ENCODE data around the gene SLC6A6.
"Not testable (repeated sequence)": the region's sequence is repeated elsewhere in the genome, so short reads cannot be mapped to it uniquely, and the experiment has no call there.

The SLC6A6 gene

DNA sequence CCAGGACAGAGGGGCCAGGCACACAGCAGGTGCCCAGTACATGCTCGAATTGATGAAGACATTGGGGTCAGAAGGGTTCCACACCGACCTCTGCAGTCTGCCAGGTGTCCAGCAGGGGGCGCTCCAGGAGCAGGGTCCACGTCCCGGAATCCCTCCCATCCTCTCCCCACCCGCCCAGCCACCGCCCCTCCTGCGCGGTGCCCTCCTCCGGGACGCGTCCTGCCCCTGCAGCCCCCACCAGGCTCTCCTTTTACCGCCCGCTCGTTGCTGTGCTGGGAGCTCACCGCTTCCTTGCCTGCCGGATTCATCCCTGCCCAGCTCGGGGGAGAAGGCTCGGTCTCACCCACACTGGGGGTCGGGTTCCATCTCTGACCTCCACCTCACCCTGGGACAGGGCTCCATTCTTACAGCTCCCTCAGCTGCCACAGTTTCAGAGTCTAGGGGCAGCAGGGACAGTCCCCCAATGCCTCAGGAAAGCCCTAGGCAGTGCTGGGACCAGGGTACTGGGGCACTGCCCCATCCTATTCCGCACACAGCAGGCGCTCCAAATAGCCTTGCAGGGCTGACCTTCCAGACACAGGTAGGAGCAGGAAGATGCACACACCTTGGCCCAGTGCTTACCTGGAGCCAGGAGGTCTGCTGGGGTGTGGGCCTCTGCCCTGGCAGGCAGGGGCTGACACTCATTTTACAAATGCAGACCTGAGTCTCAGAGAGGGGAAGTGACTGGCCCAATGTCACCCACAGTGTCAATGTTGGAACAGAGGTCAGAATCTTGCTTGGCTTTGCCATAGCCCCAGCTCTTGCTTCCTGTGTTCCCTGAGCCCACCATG is 106.8 kb downstream of the SLC6A6 start:
- DNase-seq = no peak

DNA sequence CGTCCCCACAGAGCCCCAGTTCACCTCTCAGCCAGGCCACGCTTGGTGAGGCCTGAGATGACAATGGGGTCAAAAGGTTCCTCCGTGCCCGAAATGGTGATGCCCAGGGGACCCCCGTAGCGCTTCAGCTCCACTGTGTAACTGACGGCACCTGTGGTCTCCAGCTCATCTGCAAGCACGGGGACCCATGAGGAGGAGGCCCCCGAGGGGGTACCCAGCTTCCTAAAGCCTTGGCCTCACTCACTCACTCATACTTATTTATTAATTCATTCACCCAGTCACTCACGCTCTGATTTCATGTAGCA is 107.3 kb downstream of the SLC6A6 start:
- DNase-seq = no peak

DNA sequence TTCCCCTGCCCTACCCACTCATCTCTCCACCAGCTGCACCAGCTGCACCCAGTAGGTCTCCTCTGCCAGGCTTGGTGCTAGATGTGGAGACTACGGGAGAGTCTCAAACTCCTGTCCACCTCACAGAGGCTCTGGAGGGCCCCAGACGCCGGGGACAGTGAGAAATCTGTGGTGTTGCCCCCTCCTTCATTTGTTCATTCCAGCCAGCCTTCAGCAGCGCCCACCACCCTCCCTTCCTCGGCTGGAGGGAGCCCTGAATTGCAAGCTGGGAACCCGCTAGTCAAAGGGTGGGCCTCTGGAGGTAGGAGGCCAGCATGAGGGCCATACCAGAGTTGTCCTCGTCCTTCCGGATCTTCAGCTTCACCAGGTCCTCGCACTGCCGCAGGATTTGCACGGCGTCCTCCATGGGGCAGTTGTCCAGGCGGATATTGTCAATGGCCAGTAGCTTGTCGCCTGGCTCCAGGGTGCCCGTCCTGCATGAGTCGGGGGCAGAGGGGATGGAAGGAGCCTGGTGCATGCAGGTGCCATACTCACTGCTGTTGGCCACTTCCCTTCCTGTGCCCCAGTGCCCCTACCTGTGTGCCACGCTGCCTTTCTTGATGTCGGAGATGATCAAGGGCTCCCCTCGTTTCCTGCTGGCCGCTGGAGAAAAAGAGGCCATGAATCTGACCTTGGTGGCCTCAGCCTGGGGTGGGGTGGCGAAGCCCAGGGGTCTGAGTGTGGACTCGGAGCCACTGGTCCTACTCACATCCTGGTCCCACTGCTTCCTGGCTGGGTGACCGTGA is 108.6 kb downstream of the SLC6A6 start:
- no peak for DNase-seq

DNA sequence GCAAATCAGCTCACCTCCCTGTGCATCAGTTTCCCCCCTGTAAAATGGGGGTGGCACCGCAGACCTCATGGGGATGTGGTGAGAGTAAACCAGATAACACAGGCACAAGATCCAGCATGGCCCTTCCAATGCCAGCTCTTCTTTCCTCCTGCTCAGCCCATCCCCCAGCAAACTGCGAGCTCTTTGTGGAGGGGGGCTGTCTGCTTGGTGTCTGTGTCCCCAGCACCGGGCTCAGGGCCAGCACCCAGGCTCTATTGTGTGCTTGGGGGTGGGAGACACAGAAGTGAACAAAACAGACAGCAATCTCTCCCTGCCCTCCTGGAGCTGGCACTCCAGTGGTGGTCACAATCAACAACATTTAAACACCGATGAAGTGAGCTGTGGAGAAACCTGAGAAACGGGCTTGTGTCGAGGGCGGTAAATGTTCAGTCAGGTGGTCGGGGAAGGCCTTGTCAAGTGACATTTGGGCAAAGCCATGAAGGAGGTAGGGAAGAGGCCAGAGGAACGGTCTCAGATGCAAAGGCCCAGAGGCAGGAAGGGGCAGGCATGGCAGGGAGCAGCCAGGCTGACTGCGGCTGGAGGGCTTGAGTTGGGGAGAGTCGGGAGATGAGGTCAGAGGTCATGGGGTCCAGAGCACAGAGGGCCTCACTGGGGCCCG is 109.3 kb downstream of the SLC6A6 start:
- DNase-seq = no peak

GRCh38 chr3:14512281-14512941 is 110.0 kb downstream of the SLC6A6 start:
- DNase-seq = no peak

DNA sequence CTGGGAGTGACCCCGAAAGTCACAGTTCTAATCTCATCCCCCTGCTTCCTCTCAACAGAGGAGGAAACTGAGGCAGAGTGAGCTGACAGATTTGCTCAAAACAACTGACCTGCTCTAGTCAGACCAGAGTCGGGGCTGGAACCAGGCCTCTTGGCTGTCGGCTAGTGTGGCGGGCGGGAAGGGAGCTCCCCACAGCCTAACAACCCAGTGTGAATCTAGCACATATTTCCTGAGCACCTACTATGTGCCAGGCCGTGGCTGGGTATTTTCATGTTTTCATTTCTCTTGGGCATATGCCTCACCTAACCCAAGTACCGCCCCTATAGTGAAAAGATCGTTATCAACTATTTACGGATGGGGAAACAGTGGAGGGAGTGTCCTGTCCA is 110.5 kb downstream of the SLC6A6 start:
- DNase-seq = no peak

DNA sequence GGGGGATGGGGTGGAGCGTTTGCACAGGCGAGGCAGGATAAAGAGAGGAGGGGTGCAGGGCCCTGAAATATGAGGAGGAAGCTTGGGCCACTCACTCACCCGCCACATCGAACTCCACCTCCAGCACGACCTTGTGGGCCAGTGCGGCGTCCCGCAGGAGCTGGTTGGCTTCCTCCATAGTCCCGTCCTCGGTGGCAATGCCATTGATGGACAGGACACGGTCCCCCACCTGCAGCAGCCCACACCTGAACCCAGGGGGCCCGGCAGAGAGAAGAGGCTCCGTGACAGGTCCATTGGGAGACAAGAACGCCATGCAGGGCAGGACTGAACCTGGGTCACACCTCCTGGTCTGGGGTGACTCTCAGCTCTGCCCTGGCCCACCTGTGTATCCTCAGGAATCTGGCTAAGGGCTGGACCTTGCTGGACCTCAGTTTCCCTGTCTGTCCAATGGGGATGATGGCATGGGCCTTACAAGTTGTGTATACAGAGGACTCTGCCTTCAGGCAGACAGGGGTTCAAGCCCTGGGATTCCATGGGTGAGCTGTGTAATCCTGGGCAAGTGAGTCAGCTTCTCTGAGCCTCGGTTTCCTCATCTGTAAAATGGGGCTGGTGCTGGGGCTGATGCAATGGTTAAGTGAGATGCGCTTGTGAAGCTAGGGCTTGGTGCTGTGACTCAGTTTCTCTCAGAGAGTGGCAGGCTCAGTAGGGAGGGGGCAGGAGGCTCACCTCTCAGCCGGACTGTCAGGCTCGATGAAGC is 111.3 kb downstream of the SLC6A6 start:
- no peak for DNase-seq

DNA sequence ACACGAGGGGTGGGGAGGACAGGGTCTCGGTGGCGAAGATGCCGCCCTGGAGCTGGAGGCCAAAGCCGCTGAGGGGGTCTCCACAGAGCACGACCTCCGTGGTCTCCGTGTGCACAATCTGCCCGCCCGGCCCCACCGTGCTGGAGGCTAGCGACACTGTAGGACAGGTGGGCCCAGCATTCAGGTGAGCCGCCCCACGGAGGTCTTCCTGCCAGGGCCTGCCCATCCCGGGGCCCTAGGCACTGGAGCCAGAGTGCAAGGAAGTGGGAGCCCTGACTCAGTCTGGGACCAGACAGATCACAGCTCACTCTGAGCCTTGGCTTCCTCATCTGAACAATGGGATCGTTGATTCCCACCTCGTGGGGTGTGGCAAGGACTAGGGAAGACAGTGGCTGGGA is 111.9 kb downstream of the SLC6A6 start:
- DNase-seq = no peak

DNA sequence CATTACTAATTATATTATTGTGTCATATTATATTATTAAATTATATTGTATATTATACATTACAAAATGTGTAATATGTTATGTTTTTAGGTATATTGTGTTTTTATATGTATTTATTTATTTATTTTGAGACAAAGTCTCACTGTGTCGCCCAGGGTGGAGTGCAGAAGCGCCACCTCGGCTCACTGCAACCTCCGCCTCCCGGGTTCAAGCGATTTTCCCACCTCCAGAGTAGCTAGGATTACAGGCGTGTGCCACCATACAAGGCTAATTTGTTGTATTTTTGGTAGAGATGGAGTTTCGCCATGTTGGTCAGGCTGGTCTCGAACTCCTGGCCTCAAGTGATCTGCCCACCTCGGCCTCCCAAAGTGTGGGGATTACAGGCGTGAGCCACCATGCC is 113.1 kb downstream of the SLC6A6 start:
- DNase-seq = not testable (repeated sequence)

GRCh38 chr3:14516738-14517345 is 114.4 kb downstream of the SLC6A6 start:
- no peak for DNase-seq

DNA sequence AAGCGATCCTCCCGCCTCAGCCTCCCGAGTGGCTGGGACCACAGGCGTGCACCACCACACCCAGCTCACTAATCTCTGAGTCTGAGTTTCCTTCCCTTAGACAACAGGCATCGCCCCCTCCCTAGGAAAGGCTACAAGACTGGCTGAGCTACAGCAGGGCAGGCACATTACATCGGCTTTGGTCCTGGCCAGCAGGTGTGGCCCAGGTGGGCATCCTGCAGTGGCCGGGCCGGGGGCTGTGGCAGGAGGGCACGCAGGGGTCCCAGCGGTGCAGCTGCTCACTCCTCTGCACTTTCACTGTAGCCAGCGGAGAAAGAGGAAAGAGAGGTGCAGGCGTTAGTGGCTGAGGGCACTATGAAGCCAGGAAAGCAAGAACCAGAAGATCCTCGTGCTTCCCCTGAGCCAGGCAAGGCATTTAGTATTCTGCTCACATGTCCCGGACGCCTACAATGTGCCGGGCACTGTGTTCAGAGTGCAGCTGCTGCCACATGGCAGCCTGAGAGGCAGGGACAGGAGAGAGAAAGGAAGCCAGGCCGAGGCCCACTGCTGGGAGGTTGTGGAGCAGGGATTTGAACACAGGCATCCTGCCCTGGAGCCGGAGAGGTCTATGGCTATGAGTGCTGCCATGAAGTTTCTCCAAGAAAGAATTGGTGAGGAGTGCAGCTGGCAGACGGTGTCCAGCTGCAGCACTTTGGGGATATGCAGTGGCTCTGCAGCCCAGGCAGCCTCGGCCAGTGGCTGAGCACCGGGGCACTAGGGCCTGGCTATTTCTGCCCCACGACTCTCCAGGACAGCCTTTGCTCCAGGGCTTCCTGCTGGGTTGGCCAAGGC is 115.4 kb downstream of the SLC6A6 start:
- no peak for DNase-seq

GRCh38 chr3:14518432-14518802 is 116.0 kb downstream of the SLC6A6 start:
- no peak for DNase-seq

DNA sequence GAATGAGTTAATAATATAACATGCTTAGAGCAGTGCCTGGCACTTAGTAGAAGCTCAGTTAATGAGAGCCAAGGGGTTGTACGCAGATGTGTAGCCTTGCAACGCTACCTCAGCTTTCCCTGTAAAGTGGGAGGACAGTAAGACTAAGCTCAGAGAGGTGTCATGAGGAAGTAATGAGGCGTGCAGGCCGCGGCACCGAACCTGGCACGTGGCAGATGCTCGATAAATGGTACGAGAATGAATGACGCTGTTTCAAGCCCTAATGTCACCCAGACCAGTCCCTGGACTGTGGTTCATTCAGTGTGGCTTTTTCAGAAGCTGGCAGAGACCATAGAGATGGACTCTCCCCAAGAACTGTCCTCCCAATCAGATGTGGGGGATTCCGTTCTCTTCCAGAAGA is 116.5 kb downstream of the SLC6A6 start:
- DNase-seq = no peak

GRCh38 chr3:14519406-14519805 is 117.0 kb downstream of the SLC6A6 start:
- DNase-seq = no peak

GRCh38 chr3:14520149-14520548 is 117.7 kb downstream of the SLC6A6 start:
- DNase-seq = no peak

GRCh38 chr3:14520967-14521366 is 118.6 kb downstream of the SLC6A6 start:
- DNase-seq = no peak

- no peak for DNase-seq
Measured at GRCh38 chr3:14521611-14522010, 119.2 kb downstream of the SLC6A6 start.

- no peak for DNase-seq
Measured at GRCh38 chr3:14522129-14522691, 119.8 kb downstream of the SLC6A6 start.

- no peak for DNase-seq
Measured at GRCh38 chr3:14522768-14523167, 120.4 kb downstream of the SLC6A6 start.

DNA sequence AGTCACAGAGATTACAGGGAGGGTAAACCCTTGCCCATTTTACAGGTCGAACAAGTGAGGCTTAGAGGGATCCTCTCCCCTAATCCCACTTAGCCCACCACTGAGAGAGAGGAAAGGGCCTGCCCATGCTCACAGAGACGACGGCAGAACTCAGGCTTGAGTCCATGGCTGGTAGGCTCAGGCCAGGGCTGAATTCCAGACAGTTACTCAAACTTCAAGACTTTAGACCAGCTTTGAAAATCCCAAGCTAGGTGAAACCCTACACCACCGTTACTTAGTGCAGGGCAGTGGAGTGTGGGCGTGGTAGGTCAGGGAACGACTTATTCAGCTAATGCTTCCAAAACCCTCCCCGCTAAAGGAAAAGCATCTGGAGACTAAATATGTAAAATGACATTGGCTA is 121.4 kb downstream of the SLC6A6 start:
- no peak for DNase-seq

DNA sequence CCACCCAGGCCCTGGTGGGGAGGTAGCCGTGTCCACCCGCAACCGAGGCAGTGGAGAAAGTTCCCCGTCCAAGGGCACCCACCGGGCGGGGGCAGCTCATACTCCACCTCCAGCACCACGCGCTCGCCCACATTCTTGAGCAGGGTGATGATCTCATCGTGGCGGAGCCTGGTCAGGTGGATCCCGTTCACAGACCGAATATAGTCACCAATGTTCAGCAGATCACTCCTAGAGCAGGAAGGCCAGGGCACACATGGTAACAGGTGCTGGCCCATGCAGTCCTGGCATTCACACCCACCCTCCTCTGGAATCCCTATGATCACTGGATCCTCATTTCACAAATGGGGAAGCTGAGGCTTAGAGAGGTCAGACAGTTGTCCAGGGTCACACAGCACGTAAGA is 121.9 kb downstream of the SLC6A6 start:
- DNase-seq = no peak
